UCSD-AML1 (cell line): ENCODE measurements around the gene PHLDA3.

Experiments used
- DNase-seq: peaks from one replicate; lab custom pipeline; 2025; ENCODE audit not compliant: unreplicated experiment; lab: John Stamatoyannopoulos, UW

The PHLDA3 gene

GRCh38 chr1:201468844-201469644 is at the start of gene PHLDA3:
TSS of gene PHLDA3 (minus strand) at chr1:201469188. CDS start at chr1:201468786, 402 bp downstream.
- DNase-seq: peak; percentile 74

DNA sequence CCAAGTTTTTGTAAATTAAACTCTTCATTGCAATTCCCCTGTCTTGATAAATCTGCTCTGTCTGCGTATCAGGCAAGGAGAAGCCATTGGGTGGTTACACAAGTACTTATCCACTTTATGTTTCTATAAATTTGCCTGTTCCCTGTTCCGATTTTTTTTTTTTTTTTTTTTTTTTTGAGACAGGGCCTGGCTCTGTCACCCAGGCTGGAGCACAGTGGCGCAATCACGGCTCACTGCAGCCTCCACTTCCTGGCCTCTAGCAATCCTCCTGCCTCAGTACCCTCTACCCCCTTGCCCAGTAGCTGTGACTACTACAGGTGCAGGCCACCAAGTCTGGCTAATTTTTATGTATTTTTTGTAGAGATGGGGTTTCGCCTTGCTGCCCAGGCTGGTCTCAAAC is 49.1 kb upstream of the PHLDA3 start:
- no peak for DNase-seq

DNA sequence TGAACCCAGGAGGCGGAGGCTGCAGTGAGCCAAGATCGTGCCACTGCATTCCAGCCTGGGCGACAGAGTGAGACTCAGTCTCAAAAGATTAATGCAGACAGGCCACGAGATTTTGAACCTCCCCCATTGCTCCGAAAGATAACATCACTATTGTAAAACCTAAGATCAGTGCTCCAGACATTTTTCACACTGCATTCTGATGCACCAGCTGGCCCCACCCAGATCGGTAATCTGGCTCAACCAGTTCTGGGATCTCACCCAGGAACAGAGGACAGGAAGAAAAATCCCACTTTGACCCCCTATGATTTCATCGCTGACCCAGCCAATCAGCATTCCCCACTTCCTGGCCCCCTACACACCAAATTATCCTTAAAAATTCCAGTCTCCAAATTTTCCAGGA is 48.6 kb upstream of the PHLDA3 start:
- no peak for DNase-seq

DNA sequence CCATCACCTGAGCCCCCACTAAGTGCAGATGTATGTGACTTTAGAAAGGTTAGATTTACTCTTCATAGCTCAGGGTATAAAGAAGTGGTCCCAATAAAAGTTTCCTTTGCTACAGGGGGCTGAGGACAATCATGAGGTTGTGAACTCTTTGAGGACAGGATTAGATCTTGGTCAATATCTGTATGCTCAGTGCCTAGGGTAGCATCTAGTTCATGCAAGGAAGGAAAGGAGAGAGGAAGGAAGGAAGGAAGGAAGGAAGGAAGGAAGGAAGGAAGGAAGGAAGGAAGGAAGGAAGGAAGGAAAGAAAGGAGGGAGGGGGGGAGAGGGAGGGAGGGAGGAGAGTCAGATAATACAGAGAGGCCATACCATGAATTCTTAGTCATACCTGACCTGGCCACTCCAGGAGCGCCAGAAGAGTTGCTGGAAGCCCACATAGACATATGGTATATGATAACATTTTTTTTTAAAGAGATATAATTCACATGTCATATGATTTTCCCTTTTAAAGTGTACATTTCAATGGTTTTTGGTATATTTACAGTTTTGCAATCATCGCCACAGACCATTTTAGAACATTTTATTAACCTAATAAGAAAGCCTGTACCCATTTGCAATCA is 47.6 kb upstream of the PHLDA3 start:
- DNase-seq: no peak

DNA sequence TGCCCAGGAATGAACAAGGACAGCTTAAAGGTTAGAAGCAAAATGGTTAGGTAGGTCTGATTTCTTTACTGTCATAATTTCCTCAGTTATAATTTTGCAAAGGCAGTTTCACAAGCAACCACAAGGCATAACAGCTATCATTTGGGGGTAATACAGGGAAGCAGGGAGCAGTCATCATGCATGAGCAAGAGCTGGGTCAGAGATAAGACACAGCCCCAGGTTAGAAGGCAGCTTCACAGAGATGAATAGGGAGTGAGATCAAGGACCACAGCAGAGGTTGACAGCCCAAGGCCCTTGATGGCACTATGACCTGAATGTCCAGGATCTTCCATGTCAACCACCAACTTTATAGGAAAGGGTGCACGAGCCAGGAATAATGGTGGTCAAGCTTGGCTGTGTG is 46.9 kb upstream of the PHLDA3 start:
- no peak for DNase-seq

GRCh38 chr1:201515062-201515750 is 46.2 kb upstream of the PHLDA3 start:
- no peak for DNase-seq

DNA sequence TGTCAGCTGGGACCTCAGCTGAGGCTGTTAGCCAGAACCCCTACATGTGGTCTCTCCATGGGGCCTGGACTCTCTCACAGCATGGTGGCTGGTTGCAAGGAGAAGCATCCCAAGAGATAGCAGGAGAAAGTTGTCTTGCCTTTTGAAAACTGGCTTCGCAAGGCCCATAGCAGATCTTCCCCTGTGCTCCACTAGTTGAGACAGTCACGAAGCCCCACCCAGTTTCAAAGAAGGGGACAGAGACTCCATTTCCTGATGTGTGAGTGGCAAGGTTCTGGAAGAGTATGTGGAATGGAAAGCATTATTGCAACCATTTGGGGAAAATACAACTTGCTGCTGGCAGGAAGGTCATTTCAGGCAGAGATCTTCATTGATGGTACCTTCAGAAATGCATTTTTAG is 45.5 kb upstream of the PHLDA3 start:
- no peak for DNase-seq

- DNase-seq: no peak
Observed at GRCh38 chr1:201513498-201514243, 44.7 kb upstream of the PHLDA3 start.

GRCh38 chr1:201511941-201512539 is 43.1 kb upstream of the PHLDA3 start:
- peak; percentile 61 for DNase-seq

GRCh38 chr1:201511396-201511940 is 42.5 kb upstream of the PHLDA3 start:
- no peak for DNase-seq

DNA sequence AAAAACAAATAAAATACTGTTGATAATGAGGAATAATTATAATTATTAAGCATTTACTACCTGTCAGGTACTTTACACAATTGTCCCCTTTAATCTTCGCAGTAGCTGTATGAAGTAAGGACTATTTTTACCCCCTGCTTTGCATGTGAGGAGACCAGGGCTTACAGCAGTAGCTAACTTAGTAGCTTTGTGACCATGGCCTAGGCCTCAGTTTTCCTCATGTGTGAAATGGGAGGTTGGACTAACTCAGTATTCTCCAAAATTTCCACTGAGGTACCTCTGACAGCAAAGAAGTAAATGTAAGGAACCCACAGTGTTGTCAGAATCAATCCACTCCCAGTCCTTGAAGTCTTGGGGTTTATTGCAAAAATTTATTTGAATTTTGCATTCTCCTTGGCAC is 41.7 kb upstream of the PHLDA3 start:
- no peak for DNase-seq

DNA sequence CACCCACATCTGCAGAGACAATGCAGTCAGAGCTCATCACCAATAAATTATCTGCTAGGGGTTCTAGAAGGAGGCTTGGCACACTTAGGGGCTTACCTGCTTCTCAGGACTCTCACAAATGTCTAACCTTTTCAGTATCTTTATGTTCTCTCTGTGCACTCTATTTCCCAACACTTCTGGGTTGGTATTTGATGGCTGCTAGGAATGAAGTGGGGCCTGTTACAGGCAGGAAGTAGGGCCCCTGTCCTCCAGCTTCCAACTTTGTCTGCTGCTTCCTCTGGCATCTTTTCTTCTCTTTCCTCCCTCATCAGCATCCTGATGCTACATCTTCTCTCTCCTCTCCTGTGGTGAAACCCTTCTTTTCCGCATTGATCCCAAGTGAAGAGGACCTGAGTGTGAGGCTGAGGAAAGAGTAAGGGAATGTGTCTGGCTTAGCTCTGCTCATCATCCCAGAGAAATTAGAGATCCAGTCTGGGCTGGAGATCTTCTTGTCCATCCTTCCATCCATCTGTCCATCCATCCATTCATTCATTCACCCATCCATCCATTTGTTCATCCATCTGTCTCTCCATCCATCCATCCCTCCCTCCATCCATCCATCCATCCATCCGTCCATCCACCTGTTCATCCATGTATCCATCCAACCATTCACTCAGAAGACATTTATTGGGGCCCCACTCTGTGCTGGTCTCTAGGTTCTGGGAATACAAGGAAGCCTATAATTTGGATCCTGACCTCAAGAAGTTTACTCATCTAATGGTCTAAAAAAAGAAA is 40.8 kb upstream of the PHLDA3 start:
- DNase-seq: no peak

DNA sequence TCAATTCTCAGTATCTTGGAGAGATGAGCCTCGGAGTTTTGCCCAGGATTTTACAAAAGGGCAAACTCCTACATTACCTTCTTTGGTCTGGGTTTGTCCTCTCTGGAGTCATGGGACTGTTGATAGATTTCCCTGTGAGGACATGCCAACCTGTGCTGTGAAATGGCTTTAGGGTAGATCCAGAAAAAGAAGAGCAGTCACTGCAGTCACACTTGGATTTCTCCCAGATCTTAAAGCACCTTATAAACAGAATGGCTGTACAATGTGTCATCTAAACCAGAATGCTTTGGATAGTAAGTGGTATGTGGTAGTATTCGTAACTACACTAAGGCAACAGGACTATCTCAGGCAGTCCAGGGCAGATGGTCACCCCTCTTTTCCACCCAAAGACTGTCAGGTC is 39.8 kb upstream of the PHLDA3 start:
- no peak for DNase-seq

- DNase-seq: no peak
Observed at GRCh38 chr1:201507360-201507675, 38.3 kb upstream of the PHLDA3 start.

- DNase-seq: peak; percentile 85
Observed at GRCh38 chr1:201506557-201507359, 37.8 kb upstream of the PHLDA3 start, which contains the start of gene CSRP1. TSS of gene CSRP1 (minus strand) at chr1:201507123. CDS start at chr1:201496303, 10,820 bp downstream.

- DNase-seq: no peak
Observed at GRCh38 chr1:201506092-201506491, 37.1 kb upstream of the PHLDA3 start.

DNA sequence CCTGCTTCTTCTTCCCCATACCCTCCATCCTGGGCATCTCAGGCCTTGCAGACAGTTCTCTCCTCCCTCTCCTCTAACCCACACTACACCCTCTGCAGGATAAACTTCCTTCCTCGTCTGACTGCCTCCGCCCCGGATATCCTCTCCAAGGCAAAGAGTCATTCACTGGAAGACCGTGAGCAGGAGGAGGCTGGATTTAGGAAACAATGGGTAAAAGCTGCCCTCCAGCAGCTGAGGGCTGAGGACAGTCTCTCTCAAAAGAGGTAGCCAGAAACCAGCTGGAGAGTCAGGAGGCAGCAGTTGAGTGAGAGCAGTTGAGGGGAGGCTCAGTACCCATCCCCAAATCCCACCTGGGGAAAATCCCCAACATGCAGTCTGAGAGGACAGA is 36.5 kb upstream of the PHLDA3 start:
- peak; percentile 67 for DNase-seq

- DNase-seq: no peak
Observed at GRCh38 chr1:201504799-201505502, 36.0 kb upstream of the PHLDA3 start.
